ENCODE data around the gene CAPZA2. TPM values are rescaled to one million over a fixed set of nuclear protein-coding genes. Genes with fewer than 3 reads are reported as not detected.

Gene CAPZA2
- total and polyA plus RNA-seq, 2 donors from 2014 or later = 130 to 295 TPM

DNA sequence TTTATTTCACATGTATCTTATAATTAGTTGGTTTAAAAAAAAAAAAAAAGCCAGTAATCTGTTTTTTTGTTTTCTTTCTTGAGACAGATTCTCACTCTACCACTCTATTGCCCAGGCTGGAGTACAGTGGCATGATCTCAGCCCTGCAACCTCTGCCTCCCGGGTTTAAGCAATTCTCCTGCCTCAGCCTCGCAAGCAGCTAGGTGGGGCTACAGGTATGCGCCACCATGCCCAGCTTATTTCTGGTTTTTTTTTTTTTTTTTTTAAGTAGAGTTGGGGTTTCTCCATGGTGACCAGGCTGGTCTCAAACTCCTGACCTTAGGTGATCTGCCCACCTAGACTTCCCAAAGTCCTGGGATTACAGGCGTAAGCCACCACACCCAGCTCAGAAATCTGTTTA lies 34.1 kb upstream of the CAPZA2 start:
- intact Hi-C loops (cut with DNase I) = no loop called here
- no peak overlapping the region for H3K9ac ChIP-seq (ENCODE audit: low read length in 3 of 3)
- TF ChIP-seq, protein P1, sequence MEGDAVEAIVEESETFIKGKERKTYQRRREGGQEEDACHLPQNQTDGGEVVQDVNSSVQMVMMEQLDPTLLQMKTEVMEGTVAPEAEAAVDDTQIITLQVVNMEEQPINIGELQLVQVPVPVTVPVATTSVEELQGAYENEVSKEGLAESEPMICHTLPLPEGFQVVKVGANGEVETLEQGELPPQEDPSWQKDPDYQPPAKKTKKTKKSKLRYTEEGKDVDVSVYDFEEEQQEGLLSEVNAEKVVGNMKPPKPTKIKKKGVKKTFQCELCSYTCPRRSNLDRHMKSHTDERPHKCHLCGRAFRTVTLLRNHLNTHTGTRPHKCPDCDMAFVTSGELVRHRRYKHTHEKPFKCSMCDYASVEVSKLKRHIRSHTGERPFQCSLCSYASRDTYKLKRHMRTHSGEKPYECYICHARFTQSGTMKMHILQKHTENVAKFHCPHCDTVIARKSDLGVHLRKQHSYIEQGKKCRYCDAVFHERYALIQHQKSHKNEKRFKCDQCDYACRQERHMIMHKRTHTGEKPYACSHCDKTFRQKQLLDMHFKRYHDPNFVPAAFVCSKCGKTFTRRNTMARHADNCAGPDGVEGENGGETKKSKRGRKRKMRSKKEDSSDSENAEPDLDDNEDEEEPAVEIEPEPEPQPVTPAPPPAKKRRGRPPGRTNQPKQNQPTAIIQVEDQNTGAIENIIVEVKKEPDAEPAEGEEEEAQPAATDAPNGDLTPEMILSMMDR (IDR thresholded peaks at IDR 0.05; ENCODE audit: borderline replicate concordance, extremely low read depth, insufficient read depth) = no peak
- no peaks in the 10 kb centered on the region for H3K27me3 ChIP-seq (ENCODE audit: control insufficient read depth, insufficient read depth, low read length)
- no peak for FAIRE-seq
- H3K9me3 ChIP-seq (ENCODE audit: control insufficient read depth in 2 of 3, insufficient read depth in 1 of 3, low read length in 3 of 3) = no peaks in the 10 kb centered on the region
- H3K36me3 ChIP-seq (ENCODE audit: control insufficient read depth in 2 of 3, insufficient read depth in 3 of 3, low read length in 3 of 3) = no peaks in the 10 kb centered on the region
- H3K4me1 ChIP-seq (ENCODE audit: control insufficient read depth in 2 of 3, insufficient read depth in 2 of 3, low read depth in 1 of 3, low read length in 3 of 3) = no peaks in the 10 kb centered on the region
- no peak overlapping the region for H3K4me3 ChIP-seq (ENCODE audit: low read length in 3 of 3)
- no peak overlapping the region for H3K27ac ChIP-seq (ENCODE audit: low read depth in 2 of 2, low read length in 2 of 2)
- no peak for DNase-seq

DNA sequence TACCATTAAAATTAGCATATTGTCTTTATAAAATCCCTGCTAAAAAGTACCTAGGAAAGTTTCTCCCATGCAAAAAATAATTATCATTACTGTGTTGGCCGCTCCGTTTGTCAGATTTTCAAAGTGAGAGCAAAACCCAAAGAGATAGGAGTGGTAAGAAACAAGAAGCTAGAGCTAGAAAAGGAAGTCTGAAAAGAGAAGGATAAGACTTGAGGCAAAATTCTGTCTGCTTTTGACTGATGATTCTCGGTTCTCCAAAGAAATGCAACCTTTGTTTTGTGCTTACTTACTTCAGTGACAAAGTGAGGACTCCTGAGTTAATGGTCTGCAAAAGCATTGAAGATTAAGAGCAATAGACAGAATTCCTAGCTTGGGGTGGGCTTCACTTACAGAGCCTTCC lies 33.3 kb upstream of the CAPZA2 start:
- Histone ChIP-seq H3K27me3 (ENCODE audit: control insufficient read depth, insufficient read depth, low read length) (no peaks in the 10 kb centered on the region), H3K9ac (ENCODE audit: low read length in 3 of 3) (no peak overlapping the region), H3K9me3 (ENCODE audit: control insufficient read depth in 2 of 3, insufficient read depth in 1 of 3, low read length in 3 of 3) (no peaks in the 10 kb centered on the region), H3K4me3 (ENCODE audit: low read length in 3 of 3) (no peak overlapping the region), H3K27ac (ENCODE audit: low read depth in 2 of 2, low read length in 2 of 2) (no peak overlapping the region), H3K36me3 (ENCODE audit: control insufficient read depth in 2 of 3, insufficient read depth in 3 of 3, low read length in 3 of 3) (no peaks in the 10 kb centered on the region), H3K4me1 (ENCODE audit: control insufficient read depth in 2 of 3, insufficient read depth in 2 of 3, low read depth in 1 of 3, low read length in 3 of 3) (no peaks in the 10 kb centered on the region)
- TF ChIP-seq, protein P1 (IDR thresholded peaks at IDR 0.05; ENCODE audit: borderline replicate concordance, extremely low read depth, insufficient read depth) = no peak
- no peak for DNase-seq
- no peak for FAIRE-seq
- intact Hi-C loops (cut with DNase I) = no loop called here

DNA sequence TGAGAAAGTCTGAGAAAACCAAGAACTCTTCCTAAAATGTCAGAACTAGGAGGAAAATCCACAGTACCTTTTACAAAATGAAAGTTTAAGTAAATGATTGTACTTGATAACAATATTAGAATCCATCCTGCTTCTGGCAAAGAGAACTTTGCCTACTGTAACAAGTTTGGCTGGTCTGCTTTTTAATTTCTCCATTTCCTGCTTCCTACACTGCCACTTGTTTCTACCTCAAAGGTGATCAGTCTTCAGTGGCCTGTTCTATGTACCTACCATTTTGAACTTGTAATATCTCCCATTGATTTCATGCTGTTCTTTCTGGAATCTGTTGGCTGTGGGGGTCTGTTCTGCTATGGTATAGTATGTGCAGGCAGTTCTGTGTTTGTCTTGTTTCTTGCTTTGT lies 32.9 kb upstream of the CAPZA2 start:
- no peak for FAIRE-seq
- no peaks in the 10 kb centered on the region for H3K36me3 ChIP-seq (ENCODE audit: control insufficient read depth in 2 of 3, insufficient read depth in 3 of 3, low read length in 3 of 3)
- H3K9ac ChIP-seq (ENCODE audit: low read length in 3 of 3) = no peak overlapping the region
- intact Hi-C loops (cut with DNase I) = no loop called here
- H3K4me3 ChIP-seq (ENCODE audit: low read length in 3 of 3) = no peak overlapping the region
- TF ChIP-seq, protein P1 (IDR thresholded peaks at IDR 0.05; ENCODE audit: borderline replicate concordance, extremely low read depth, insufficient read depth) = no peak
- H3K27me3 ChIP-seq (ENCODE audit: control insufficient read depth, insufficient read depth, low read length) = no peaks in the 10 kb centered on the region
- no peaks in the 10 kb centered on the region for H3K4me1 ChIP-seq (ENCODE audit: control insufficient read depth in 2 of 3, insufficient read depth in 2 of 3, low read depth in 1 of 3, low read length in 3 of 3)
- DNase-seq = no peak
- H3K27ac ChIP-seq (ENCODE audit: low read depth in 2 of 2, low read length in 2 of 2) = no peak overlapping the region
- no peaks in the 10 kb centered on the region for H3K9me3 ChIP-seq (ENCODE audit: control insufficient read depth in 2 of 3, insufficient read depth in 1 of 3, low read length in 3 of 3)

DNA sequence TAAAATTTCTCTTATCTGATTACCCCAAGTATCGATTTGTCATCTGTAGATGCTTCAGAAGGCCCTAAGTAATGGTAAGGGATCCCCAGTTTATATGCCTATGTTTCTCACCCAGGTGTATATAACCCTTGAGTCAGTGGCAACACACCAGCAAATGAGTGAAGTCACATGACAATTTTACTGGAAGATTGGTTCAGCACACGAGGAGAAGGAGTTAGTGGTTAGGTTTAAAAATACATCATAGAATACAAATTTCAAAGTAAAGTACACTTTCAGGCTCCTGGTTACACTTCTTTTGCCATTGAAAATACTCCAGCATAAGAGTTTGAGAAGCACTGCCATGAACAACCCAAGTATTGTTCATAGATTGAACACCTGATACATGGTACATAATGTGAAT lies 29.7 kb upstream of the CAPZA2 start:
- FAIRE-seq (no peak), DNase-seq (no peak)
- Histone ChIP-seq H3K36me3 (ENCODE audit: control insufficient read depth in 2 of 3, insufficient read depth in 3 of 3, low read length in 3 of 3) (no peaks in the 10 kb centered on the region), H3K4me3 (ENCODE audit: low read length in 3 of 3) (no peak overlapping the region), H3K4me1 (ENCODE audit: control insufficient read depth in 2 of 3, insufficient read depth in 2 of 3, low read depth in 1 of 3, low read length in 3 of 3) (no peaks in the 10 kb centered on the region), H3K27ac (ENCODE audit: low read depth in 2 of 2, low read length in 2 of 2) (no peak overlapping the region), H3K9ac (ENCODE audit: low read length in 3 of 3) (no peak overlapping the region), H3K9me3 (ENCODE audit: control insufficient read depth in 2 of 3, insufficient read depth in 1 of 3, low read length in 3 of 3) (no peaks in the 10 kb centered on the region), H3K27me3 (ENCODE audit: control insufficient read depth, insufficient read depth, low read length) (no peaks in the 10 kb centered on the region)
- TF ChIP-seq, protein P1 (IDR thresholded peaks at IDR 0.05; ENCODE audit: borderline replicate concordance, extremely low read depth, insufficient read depth) = no peak
- intact Hi-C loops (cut with DNase I) = no loop called here

Data from kidney (tissue), 14 donors.